ENCODE results near the gene NFKBIE. TPM values are rescaled to one million over a fixed set of nuclear protein-coding genes. Genes with fewer than 3 reads are reported as not detected.
A peak's percentile ranks its signal among the peaks of the same experiment; 100 is the strongest.

NFKBIE gene
- total and polyA plus RNA-seq, 2 of the 13 experiments (the other 11 are each of a cell fraction or from before 2014, with no cell fraction given), result 6.7 to 14.5 TPM

- no peak for TF ChIP-seq RFX5 (IDR thresholded peaks at IDR 0.05; ENCODE audit: low read depth, low read length)
- TF ChIP-seq DDIT3 (CRISPR knock-in tag; IDR thresholded peaks at IDR 0.05), result no peak
- no peak for TF ChIP-seq ZXDC (CRISPR knock-in tag; IDR thresholded peaks at IDR 0.05)
- 0 out of 2 replicates have a peak, but pooled peaks have one; percentile 5 for TF ChIP-seq IRF9 (CRISPR knock-in tag; IDR thresholded peaks at IDR 0.05; ENCODE audit: borderline replicate concordance)
- TF ChIP-seq TRIM24 (CRISPR knock-in tag; IDR thresholded peaks at IDR 0.05), result no peak
- no peak for TF ChIP-seq ZNF180 (CRISPR knock-in tag; IDR thresholded peaks at IDR 0.05; ENCODE audit: borderline replicate concordance, low read depth)
- TF ChIP-seq SP2 (CRISPR knock-in tag; IDR thresholded peaks at IDR 0.05), result 0 out of 2 replicates have a peak, but pooled peaks have one; percentile 54
- TF ChIP-seq ZNF496 (CRISPR knock-in tag; IDR thresholded peaks at IDR 0.05; ENCODE audit: insufficient replicate concordance), result no peak
- TF ChIP-seq NCOA5 (CRISPR knock-in tag; IDR thresholded peaks at IDR 0.05), result no peak
- no peak; the same call in 1 of the 2 replicates for TF ChIP-seq GABPB1 (CRISPR knock-in tag; IDR thresholded peaks at IDR 0.05)
- no peak for TF ChIP-seq FOXK2 (IDR thresholded peaks at IDR 0.05)
- no peak for TF ChIP-seq ZKSCAN1 (IDR thresholded peaks at IDR 0.05; ENCODE audit: low read length)
- no peak for TF ChIP-seq ZMAT5 (CRISPR knock-in tag; IDR thresholded peaks at IDR 0.05; ENCODE audit: borderline replicate concordance, low read depth)
- TF ChIP-seq XRCC5 (optimal IDR thresholded peaks at IDR 0.05; ENCODE audit: low read length), result peak; percentile 27
- no peak for TF ChIP-seq CSRNP2 (CRISPR knock-in tag; conservative IDR thresholded peaks at IDR 0.05; ENCODE audit: low read depth)
- no peak; the same call in none of the 2 replicates for TF ChIP-seq ZNF687 (CRISPR knock-in tag; IDR thresholded peaks at IDR 0.05)
- peak; percentile 78; the same call in 1 of the 2 replicates for TF ChIP-seq ZNF607 (CRISPR knock-in tag; IDR thresholded peaks at IDR 0.05; ENCODE audit: borderline replicate concordance)
- no peak; the same call in 1 of the 2 replicates for TF ChIP-seq HMG20A (CRISPR knock-in tag; IDR thresholded peaks at IDR 0.05; ENCODE audit: borderline replicate concordance)
Observed at GRCh38 chr6:44237021-44237812, 28.1 kb downstream of the NFKBIE start (continued).

Data from HepG2 (cell line).